Measurements from ENCODE around the gene COG5.
A peak's percentile ranks its signal among the peaks of the same experiment; 100 is the strongest.

Gene COG5

GRCh38 chr7:107321611-107322010 is 242.1 kb downstream of the COG5 start:
- DNase-seq: no peak

GRCh38 chr7:107319724-107320228 is 243.9 kb downstream of the COG5 start:
- DNase-seq: no peak

- DNase-seq: peak; percentile 23
Observed at GRCh38 chr7:107318523-107319160, 245.1 kb downstream of the COG5 start.

DNA sequence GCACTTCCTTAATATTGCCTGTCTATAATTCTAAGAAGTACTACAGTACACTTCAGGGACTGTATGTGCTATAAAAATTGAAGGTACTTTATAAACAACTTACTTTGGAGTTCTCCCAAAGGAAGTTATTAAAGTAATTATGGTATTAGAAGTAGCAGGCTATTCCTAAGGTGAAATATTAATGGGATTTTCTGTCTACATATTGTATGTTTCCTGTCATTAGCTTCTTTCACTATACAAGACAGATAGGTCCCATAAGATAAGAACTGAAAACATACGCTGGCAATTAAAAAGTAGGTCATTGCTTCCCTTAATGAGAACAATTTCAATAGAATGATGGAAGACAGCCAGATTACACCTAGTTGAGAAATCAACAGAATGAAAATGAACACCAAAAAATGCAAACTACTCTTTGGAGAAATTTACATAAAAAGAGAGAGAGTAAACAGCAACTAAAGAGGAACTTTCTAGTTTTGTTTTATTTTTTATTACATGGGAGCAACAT is 248.0 kb downstream of the COG5 start:
- no peak for DNase-seq

- no peak for DNase-seq
Observed at GRCh38 chr7:107313355-107313754, 250.4 kb downstream of the COG5 start.

GRCh38 chr7:107312418-107312817 is 251.3 kb downstream of the COG5 start:
- DNase-seq: no peak

- DNase-seq: no peak
Observed at GRCh38 chr7:107309296-107309695, 254.4 kb downstream of the COG5 start.

GRCh38 chr7:107304636-107305035 is 259.1 kb downstream of the COG5 start:
- DNase-seq: no peak

- DNase-seq: no peak
Observed at GRCh38 chr7:107304063-107304462, 259.7 kb downstream of the COG5 start.

DNA sequence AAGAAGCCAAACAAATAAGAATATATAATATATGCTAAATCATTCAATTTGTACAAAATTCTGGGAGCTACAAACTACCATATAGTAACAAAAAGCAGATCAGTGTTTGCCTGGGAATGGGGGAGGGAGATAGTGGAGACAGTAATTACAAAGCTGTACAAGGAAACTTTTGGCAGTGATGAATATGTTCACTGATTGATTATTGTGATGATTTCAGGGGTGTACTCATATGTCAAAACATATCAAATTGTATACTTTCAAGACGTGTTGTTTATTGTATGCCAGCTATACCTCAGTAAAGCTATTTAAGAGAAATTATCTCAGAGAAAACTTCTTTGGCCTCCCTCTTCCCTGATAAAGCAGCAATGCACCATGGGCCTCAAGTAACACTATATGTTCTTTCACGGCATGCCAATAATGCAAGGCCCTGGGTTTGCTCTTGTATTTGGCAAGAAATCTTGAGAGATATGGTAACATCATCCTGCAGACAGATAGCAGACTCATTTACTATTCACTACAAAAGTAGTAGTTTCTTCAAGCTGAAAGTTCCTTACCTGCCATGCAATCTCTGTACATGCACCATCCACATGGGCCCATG is 261.4 kb downstream of the COG5 start:
- DNase-seq: no peak

DNA sequence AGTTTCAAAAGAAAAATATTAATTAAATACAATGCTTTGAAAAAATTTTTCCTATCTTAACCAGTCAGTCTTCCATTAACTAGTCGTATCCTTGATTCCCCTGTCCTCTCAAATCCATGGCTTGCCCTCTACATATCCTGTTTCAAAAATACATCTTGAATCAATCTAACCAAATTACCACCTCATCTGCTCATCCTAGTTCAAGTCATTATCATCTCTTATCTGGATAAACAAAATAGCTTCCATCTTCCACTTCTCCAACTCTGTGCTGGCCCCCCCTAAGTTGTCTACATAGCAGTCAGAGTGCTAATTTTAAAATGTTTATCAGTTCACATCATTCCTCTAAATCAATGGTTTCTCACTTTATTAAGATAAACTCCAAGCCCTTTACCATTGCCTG is 269.5 kb downstream of the COG5 start:
- no peak for DNase-seq

GRCh38 chr7:107292591-107292990 is 271.1 kb downstream of the COG5 start:
- no peak for DNase-seq

DNA sequence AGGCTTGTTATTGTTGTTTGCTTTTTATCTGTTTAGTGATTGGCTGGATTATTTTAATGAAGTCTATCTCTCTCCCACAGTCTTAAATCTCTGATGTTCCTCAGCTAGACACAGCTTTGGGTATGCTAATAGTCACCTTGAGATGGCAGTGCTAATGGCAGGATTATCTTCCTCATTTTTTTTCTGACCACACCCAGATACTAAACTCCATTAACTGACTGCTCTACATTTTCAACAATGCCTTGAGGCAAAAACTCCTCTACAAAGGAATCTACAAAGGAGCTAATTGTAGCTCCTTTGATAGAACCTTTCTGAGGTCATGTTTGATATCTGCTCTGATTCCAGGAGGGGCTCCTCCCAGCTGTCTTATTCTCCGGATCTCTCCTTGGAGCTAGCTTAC is 272.3 kb downstream of the COG5 start:
- DNase-seq: peak; percentile 1

GRCh38 chr7:107286751-107287621 is 276.7 kb downstream of the COG5 start:
- no peak for DNase-seq

DNA sequence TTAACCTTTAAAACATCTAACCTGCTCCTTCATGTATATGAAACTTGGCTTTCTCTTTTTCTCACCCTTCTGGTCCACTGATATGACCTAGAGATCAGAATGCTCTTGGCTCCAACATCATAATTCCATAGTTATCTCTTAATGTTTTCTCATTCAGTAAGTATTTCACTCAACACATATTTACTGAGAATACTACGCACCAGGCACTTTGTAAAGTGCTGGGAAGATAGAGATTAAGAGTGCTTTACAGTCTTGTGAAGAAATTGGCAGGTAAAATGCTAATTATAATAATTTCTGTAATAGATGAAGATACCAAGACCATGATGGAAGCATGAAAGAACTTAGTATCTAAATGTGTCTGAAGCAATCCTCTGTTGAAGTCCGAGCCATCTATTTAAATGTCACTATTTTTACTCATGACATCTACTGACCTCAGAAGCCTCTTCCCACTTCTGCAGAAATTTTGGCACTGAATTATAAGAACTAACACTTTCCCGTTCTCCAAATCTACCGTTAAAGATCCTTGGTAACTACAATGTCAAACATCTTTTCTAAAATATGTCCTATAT is 278.7 kb downstream of the COG5 start:
- DNase-seq: no peak

DNA sequence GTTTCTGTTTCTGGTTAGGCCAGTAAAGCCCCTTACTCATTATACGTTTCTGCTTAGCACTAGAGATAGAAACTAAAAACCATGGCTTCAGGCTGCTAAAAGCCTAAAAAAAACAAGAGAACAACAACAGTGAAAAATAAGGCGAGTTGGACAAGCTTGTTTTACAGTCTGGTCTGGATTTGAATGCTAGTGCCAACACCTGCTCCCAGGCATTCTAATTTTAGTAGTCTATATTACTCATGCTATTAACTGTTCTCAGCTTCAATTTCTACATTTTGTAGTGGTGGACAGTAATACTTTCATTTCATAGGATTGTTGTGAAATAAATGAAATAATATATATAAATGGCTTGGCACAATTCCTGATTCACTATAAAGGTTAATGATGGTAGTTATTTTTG is 286.4 kb downstream of the COG5 start:
- no peak for DNase-seq

DNA sequence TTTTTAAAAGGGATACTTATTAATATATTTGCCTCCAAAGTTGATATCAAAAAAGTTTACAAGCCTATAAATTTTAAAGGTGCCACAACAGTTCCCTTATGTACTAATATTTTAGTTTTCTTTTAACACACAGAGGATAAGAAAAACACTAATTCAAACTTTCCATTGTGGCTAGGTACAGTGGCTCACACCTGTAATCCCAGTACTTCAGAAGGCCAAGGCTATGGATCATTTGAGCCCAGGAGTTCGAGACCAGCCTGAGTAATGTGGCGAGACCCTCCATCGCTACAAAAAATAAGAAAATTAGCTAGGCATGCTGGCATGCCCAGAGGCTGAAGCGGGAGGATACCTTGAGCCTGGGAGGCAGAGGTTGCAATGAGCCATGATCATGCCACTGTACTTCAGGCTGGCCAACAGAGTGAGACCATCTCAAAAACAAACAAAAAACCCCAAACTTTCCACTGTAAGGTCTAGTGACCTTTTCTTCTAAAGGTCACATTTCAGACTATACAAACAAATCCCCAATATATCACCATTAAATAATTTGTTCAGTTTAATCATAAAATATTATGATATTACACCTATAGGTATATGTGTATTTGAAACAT is 287.4 kb downstream of the COG5 start:
- no peak for DNase-seq

DNA sequence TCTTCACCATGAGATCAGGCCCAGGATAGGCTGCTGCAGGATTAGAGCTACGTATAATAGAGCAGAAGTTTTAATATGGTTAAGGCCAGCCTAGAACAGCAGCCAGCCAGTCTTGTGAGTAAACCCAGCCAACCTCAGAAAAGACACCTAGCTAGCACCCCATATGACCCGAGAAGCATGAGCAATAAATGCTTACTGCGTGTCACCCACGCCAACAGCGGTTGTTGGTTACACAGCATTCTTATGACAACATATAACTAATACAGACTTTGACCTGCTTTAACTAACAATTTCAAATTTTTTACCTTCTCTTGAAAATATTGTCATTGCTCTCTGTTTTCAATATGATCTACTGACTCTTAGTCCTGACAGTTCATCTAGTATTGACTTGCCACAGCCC is 289.2 kb downstream of the COG5 start:
- DNase-seq: no peak

GRCh38 chr7:107269790-107270189 is 293.9 kb downstream of the COG5 start:
- no peak for DNase-seq

DNA sequence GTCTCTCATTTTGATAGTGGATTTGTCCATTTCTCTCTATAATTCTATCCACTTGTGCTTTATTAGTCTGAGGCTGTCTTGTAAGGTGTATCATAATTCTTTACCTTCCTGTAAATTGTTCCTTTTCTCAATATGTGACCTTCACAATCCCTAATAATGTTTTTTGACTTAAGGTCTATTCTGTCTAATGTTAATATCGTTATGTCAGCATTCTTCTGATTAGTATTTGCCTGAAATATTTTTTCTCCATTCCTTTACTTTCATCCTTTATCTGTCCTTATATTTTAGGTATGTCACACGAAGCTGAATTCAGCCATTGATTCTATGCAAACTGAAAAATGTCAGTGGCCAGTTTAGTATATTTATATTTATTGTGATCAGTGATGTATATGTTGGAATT is 295.1 kb downstream of the COG5 start:
- no peak for DNase-seq

DNA sequence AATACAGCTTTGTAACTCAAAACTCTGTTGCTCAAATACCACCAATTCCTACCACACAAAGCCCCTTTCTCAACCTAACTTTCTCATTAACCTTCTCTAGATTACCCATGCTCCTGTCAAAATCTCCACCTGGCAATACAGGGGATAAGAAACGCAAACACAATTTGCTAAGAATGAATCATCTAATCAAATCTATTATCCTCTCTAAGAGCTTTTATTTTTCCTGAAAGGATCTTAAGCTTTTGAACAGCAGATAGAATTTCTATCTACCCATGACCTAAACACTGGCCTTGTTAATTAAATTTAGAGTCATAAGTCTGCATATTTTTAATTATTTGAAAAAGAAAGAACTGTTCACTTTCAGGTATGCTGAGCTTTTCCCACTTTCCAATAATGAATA is 296.6 kb downstream of the COG5 start:
- no peak for DNase-seq

DNA sequence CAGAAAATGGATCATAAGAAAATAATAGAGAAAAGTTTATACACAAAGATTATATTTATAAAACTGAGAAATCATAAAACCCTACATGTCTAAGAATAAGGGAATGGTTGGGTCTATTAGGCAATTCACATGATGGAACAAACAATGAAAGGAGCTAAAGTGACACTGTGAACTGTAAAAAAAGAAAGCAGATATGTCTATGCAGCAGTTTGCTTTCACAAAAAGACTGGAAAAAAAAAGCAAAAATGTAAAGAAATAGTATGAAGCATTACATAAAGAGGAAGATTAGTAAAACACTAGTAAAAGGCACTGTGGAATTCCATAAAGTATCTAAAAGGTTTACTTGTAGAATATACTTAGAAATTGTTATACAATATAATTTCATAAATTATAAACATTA is 299.0 kb downstream of the COG5 start:
- DNase-seq: no peak

GRCh38 chr7:107262857-107263256 is 300.9 kb downstream of the COG5 start:
- DNase-seq: no peak

Data from OCI-M1 (cell line).